LNCaP clone FGC (cell line): ENCODE results near the gene SLC38A2.

ENCODE experiments used
- DNase-seq: peaks from one replicate; pipeline ENCODE4 v3.0.0-alpha.2; 2011; ENCODE audit warnings: low read depth
- H3K4me3 ChIP-seq: 2 replicates; pipeline ENCODE4 v1.5.1; 2011; ENCODE audit warnings: mild to moderate bottlenecking, low read depth, low read length, control low read depth
- TF ChIP-seq, protein P1 (sequence below): IDR thresholded peaks from 2 replicates; pipeline ENCODE4 v1.5.1; 2012; ENCODE audit warnings: mild to moderate bottlenecking; ENCODE audit not compliant: control insufficient read depth, insufficient read depth; ENCODE audit errors: extremely low read depth

The SLC38A2 gene

DNA sequence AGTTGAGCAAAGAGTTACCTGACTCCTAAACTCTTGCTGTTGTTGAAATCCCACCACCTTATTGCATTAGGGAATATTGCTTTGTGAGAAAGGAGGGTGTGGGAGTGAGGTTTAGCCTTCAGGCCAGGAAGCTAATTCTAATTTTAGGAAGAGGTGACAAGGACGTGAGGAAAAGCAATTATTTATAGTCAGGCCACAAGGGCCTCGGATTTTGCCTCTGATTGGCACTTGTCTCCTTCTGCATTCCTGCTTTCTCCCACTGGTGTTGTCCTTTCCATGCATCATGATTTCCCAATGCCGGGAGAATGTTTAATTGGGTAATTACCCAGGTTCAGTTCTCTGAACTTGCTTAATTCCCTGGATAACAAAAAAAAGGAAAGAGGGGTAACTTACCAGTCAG is 37.9 kb upstream of the SLC38A2 start:
- no peak for DNase-seq
- no peak overlapping the region for H3K4me3 ChIP-seq
- TF ChIP-seq, protein P1, sequence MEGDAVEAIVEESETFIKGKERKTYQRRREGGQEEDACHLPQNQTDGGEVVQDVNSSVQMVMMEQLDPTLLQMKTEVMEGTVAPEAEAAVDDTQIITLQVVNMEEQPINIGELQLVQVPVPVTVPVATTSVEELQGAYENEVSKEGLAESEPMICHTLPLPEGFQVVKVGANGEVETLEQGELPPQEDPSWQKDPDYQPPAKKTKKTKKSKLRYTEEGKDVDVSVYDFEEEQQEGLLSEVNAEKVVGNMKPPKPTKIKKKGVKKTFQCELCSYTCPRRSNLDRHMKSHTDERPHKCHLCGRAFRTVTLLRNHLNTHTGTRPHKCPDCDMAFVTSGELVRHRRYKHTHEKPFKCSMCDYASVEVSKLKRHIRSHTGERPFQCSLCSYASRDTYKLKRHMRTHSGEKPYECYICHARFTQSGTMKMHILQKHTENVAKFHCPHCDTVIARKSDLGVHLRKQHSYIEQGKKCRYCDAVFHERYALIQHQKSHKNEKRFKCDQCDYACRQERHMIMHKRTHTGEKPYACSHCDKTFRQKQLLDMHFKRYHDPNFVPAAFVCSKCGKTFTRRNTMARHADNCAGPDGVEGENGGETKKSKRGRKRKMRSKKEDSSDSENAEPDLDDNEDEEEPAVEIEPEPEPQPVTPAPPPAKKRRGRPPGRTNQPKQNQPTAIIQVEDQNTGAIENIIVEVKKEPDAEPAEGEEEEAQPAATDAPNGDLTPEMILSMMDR: no peak

DNA sequence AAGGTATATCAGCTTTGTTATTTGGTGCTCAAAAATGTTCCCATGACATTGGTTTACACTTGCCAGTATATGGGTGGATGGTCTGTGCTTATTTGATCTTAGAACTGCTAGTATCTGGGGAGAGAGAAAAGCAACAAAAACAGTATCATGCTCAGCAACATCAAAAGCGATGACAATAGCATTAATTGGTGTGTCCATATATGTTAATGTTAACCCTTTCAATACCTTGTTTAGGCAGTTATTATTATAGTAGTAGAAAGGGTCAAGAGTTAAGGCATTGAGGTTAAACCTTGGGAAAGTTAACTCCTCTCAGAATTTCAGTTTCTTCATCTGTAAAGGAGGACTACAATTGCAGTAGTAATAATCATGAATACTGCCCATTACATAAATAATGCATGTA is 37.4 kb upstream of the SLC38A2 start:
- DNase-seq: no peak
- TF ChIP-seq, protein P1: no peak
- H3K4me3 ChIP-seq: no peak overlapping the region

DNA sequence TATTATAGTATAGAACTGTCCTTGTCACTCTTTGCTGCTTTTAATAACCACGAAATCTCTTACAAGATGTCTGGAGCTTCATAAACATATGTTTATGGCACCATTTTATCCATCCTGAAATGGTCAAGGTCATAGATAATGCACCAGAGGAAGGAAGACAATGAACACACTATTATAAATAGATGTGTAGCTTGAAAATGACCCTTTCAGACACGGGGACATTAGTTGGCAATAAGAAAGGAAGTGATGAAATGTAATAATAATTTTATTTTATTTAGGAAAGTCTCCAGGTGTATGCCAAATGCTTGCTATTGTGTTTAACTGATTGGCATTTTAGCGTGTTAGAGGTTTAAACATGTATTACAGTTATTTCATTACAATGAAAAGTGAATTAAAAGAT is 36.8 kb upstream of the SLC38A2 start:
- no peak overlapping the region for H3K4me3 ChIP-seq
- TF ChIP-seq, protein P1: no peak
- DNase-seq: no peak

DNA sequence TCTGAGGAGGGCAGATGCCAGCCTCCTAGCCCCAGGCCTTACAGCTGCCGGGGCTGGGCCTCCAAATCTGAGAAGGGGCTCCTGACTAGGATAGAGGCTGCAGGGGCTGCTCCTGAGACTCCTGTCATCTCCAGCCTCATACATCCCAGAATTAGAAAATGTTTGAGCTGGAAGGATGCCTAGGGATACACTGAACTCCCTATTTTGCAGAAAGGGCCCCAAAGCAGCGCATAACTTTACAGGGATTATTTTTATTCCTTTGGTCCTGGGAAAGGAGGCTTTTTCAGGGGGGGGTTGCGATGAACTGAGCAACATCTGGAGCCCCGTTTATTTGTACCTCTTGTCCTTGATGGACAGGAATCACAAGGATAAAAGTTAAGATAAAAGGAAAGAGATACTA is 35.9 kb upstream of the SLC38A2 start:
- TF ChIP-seq, protein P1: no peak
- DNase-seq: no peak
- no peak overlapping the region for H3K4me3 ChIP-seq

DNA sequence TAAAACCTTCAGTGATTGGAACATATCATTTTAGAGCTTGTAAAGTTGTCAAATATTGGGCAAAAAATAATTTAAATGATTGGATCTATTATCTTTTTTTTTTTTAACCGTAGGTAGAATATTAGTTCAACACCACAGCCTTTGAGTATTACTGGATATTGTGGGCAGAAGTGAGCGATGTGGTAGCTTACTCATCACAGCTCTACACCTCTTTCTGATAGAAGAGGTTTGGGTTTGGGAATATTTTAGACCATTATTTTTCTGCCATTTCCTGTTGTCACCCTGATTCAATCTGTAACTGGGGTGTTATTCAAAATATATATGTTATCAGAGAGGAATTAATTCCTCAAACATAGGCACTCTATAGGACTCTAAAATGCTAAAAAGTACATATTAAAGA is 34.8 kb upstream of the SLC38A2 start:
- H3K4me3 ChIP-seq: no peak overlapping the region
- TF ChIP-seq, protein P1: no peak
- DNase-seq: no peak

DNA sequence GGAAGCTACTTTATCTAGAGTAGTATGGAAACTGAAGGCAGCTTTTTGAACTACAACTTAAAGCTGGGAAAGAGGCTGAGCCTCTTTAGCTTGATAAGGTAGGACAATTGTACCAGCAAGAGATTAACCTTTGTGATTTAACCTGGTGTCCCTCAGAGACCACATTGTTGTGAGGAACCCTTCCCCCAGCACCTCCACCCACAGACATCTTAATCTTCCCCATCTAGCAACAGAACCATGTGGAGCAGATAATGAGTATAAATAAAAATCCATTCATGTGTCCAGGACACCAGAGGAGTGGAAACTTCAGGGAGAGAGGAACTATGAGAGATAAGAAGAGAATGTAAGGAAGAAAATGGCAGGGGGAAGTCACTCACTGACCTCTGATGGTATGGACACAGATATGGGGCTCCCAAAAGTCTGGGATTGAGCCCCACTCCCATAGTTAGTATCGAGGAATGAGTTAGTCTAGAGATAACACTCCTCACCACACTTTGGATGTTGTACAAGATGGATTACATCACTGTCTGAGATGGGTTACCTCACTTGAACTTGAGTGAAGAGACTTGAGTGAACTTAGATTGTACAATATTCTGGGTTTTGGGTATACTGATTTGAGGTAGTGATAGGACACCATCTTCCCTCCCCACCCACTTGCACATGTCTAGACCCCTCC is 33.9 kb upstream of the SLC38A2 start:
- TF ChIP-seq, protein P1: no peak
- no peak for DNase-seq

DNA sequence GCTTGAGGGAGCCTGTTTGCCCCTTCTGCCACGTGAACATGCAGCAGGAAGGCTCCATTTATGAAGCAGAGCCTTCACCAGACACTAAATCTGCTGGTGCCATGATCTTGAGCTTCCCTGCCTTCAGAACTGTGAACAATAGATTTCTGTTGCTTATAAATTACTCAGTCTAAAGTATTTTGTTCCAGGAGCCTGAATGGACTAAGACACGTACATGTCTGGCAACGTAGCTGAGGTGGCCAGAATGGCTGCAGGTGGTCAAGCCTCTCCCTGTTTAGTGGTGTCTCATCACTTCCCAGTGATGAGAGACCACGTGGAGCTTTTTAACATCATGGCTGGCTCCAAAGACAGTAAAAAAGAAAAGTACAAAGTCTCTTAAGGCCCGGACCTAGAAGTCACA is 32.2 kb upstream of the SLC38A2 start:
- TF ChIP-seq, protein P1: no peak
- DNase-seq: no peak
- H3K4me3 ChIP-seq: no peak overlapping the region

More for the DNA sequence above, 33.9 kb upstream of the SLC38A2 start:
- H3K4me3 ChIP-seq: no peak overlapping the region
